HAP-1 (cell line): ENCODE data around the gene ACADVL.

Source experiments
- DNase-seq, 2 experiments: peaks; one replicate each; pipeline ENCODE4 v3.0.0-alpha.2; 2016 to 2020; ENCODE audit warnings: low spot score in 2 of 2
- H3K27me3 ChIP-seq: fragments of 250-450 bp; sonication (Bioruptor Pico); 2 replicates; pipeline ENCODE4 v1.5.1; 2020; ENCODE audit warnings: low read depth, mild to moderate bottlenecking, moderate library complexity
- H3K36me3 ChIP-seq: fragments of 250-450 bp; sonication (Bioruptor Pico); replicated peaks from 2 replicates; pipeline ENCODE4 v1.5.1; 2020; ENCODE audit warnings: mild to moderate bottlenecking
- H3K4me1 ChIP-seq: fragments of 250-450 bp; sonication (Bioruptor Pico); 2 replicates; pipeline ENCODE4 v1.5.1; 2020; ENCODE audit warnings: mild to moderate bottlenecking
- H3K4me3 ChIP-seq: fragments of 250-450 bp; sonication (Bioruptor Pico); 2 replicates; pipeline ENCODE4 v1.5.1; 2020; ENCODE audit warnings: mild to moderate bottlenecking, moderate library complexity
- H3K9me3 ChIP-seq: fragments of 250-450 bp; sonication (Bioruptor Pico); 2 replicates; pipeline ENCODE4 v1.5.1; 2020; ENCODE audit warnings: mild to moderate bottlenecking, moderate library complexity
- in situ Hi-C: fragments of 300-500 bp; cut with MboI; formaldehyde crosslinking; loops from 3 replicates; pipeline ENCODE4 v1.14.3; 2020; ENCODE audit warnings: low sequenced_read_pairs, inconsistent platforms, mixed read lengths

The ACADVL gene

DNA sequence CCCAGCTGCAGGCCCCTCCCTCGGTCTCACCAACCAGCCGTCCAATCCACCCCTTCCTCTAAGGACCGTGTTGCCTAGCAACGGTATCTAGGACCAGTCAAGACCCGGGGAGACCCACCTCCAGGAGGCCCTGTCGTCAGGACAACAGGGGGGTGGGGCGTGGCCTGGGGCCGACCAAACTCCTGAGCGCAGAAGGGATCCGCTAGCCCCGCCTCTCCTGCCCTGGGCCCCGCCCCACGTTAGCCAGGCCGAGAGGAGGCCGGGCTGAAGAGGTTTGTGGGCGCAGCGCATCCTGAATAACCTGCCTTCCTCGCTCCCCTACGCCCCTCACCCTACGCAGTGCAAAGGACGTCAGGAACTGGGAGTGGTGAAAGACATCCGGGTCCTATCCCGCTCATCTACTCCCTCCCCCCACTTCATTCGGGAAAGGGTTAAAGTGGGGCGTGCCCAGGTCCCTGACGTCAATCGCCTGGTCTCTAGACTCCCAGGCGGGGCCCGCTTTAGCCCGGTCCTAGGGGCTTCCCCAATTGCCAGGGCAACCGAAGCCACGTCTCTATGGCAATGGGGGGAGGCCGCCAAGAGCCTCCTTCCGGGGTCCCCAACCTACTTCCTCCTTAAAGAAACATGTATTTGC is 14.8 kb upstream of the ACADVL start:
- Histone ChIP-seq H3K36me3 (no peaks in the 10 kb centered on the region), H3K27me3 (no peaks in the 10 kb centered on the region), H3K4me3 (no peak overlapping the region), H3K4me1 (no peaks in the 10 kb centered on the region), H3K9me3 (no peaks in the 10 kb centered on the region)
- in situ Hi-C loops, result no loop called here
- peak in 1 of 2 experiments; percentile 58 for DNase-seq

DNA sequence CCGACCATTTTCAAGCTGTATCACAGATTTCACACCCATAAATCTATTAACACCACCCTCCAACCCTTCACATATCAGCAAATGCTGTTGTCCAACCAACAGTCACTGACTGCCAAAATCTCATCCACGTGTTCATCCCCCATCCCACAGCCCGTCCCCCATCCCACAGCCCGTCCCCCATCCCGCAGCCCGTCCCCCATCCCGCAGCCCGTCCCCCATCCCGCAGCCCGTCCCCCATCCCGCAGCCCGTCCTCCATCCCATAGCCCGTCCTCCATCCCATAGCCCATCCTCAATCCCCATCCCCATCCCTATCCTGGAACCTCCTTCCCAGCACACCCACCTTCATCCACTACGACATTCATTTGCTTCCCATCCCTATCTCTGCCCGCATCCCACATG is 14.2 kb upstream of the ACADVL start:
- Histone ChIP-seq H3K9me3 (no peaks in the 10 kb centered on the region), H3K27me3 (no peaks in the 10 kb centered on the region), H3K4me3 (no peak overlapping the region), H3K36me3 (no peaks in the 10 kb centered on the region), H3K4me1 (no peaks in the 10 kb centered on the region)
- in situ Hi-C loops, result no loop called here
- DNase-seq, result no peak

DNA sequence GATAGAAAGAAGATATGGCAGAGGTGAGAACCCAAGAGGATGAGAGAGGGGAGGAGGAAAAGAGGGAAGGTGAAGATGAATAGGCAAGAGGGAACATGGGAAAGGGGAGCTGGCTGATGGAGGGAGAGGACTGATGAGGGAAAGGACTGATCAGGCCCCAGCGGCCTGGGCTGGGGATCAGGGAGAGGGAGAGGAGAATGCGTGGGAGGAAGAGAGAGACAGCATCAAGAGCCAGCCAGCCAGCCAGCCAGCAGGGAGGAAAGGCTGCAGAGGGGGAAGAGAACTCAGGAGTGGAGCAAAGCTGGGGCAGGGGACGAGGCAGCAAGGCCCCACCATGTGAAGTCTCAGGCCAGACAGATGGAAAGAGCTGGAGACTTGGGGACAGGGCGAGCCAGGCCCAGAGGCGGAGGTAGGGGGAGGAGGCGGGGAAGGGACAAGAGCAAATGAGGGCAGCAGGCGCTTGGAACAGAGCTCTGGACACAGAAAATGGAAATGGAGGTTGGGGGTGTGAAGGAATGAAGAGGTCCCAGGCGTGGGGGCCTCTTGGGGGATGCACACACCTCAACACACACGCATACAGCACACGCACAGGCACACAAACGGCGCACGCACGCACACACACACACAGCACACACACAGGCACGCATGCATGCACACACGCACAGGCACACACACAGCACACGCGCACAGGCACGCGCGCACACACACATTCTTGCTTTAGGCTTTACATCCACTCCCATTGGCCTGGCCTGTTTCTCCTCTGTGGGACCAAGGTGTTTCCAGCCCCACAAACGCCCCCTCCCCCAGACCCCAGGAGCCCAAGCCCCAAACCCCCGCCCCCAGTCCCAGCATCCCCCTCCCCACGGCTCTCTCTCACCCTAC is 12.4 kb upstream of the ACADVL start:
- Histone ChIP-seq H3K4me3 (no peak overlapping the region), H3K4me1 (no peaks in the 10 kb centered on the region)
- no peak for DNase-seq

DNA sequence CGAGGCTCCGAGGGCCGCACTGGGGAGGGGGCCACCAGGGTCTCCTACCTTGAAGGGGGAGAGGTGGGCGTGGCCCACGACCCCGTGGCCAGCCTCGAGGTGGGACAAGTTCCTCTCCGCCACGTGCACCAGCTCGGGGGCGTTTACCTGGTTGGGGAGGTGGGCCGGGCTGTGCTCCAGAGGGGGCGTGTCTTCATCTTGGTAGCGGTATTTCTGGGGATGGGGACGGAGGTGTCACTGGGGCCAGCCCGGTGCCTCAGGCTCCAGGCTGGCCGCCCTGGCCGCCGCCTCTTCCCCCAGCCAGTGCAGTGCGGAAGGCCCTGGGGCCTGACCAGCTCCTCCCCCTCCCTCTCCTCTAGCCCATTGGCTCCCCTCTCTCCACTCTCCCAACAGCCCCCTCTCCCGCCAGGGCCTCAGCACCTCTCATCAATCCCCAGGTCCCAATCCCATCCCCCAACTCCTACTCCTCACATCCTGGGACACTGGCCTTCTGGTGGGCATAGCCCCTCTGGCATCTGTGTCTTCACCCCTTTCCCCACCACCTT is 11.6 kb upstream of the ACADVL start:
- H3K9me3 ChIP-seq, result no peaks in the 10 kb centered on the region
- in situ Hi-C loops, result no loop called here
- no peak for DNase-seq
- H3K4me3 ChIP-seq, result no peak overlapping the region
- H3K4me1 ChIP-seq, result no peaks in the 10 kb centered on the region
- H3K27me3 ChIP-seq, result no peaks in the 10 kb centered on the region
- H3K36me3 ChIP-seq, result no peaks in the 10 kb centered on the region

More for the DNA sequence above, 12.4 kb upstream of the ACADVL start:
- Histone ChIP-seq H3K27me3 (no peaks in the 10 kb centered on the region), H3K9me3 (no peaks in the 10 kb centered on the region), H3K36me3 (no peaks in the 10 kb centered on the region)
- in situ Hi-C loops, result no loop called here

DNA sequence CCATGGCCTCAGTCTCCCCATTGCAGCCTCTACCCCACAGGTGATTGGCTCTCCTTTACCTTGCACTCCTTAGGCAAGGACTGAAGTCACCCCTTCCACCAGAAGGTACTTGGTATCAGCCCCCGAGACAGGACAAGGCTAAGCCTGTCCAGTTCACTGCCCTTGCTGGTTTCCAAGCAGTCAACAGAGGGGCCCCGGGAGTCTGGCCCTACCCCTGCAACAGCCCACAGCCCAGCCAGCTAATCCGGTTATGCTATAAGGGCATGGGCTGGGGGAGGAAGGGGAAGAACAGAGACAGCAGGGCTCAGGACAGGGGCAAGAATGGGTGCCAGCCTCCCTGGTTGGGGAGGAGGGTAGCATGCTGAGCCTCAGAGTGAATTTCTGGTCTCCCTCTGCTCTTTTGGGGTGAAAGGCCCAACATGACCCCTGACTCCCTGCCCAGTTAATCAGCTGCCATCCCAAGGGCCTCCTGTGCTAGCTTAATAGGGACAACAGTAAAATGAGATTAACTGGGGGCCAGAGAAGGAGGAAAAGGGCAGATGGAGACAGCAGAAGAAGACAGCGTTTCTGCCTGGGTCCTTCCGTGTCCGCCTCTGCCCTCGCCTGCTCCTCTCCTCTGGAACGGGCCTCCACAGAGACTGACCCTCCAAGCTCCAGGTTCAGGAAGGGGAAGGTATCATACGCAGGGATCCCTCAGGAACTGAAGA is 10.8 kb upstream of the ACADVL start:
- H3K9me3 ChIP-seq, result no peaks in the 10 kb centered on the region
- no peaks in the 10 kb centered on the region for H3K36me3 ChIP-seq
- in situ Hi-C loops, result no loop called here
- H3K27me3 ChIP-seq, result no peaks in the 10 kb centered on the region
- H3K4me1 ChIP-seq, result peaks cover 3% of the 10 kb centered on the region
- H3K4me3 ChIP-seq, result no peak overlapping the region
- no peak for DNase-seq

DNA sequence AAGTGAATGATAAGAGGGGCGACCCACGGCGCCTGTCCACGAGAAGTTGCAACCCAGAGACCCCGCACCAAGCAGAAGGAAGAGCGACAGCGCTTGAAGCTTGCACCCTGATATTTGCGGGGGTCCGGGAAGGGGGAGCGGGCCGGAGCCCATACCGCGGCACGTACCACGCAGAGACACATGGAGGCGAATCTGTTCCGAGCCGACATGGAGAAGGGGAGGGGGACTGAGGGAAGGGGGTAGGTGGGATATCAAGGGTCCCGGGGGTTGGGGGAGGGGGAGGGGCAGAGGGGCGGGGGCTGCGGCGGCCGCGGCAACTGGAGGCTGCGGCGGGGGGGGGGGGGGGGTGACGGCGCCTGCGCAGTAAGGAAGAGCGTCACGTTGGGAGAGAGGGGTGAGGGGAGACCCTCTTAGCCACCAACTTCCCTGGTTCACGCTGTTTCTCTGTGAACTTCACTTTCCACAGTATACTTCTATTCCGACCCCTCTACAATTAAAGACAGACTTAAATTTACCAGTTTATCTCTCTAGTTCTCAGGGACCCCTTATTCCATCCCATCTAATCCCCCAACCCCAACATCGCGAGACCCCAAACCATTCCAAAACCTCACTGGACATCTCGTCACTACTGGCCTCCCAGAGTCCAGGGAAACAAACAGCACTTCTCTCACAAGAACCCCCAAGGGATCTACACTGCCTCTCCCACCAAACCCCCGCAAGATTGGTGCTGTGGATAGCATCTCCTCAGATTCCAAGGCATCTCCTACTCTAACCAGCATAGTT is 8.1 kb upstream of the ACADVL start:
- peaks cover 5% of the 10 kb centered on the region for H3K4me1 ChIP-seq
- no peaks in the 10 kb centered on the region for H3K9me3 ChIP-seq
- in situ Hi-C loops, result no loop called here
- H3K27me3 ChIP-seq, result no peaks in the 10 kb centered on the region
- no peak for DNase-seq
- H3K36me3 ChIP-seq, result no peaks in the 10 kb centered on the region
- no peak overlapping the region for H3K4me3 ChIP-seq

DNA sequence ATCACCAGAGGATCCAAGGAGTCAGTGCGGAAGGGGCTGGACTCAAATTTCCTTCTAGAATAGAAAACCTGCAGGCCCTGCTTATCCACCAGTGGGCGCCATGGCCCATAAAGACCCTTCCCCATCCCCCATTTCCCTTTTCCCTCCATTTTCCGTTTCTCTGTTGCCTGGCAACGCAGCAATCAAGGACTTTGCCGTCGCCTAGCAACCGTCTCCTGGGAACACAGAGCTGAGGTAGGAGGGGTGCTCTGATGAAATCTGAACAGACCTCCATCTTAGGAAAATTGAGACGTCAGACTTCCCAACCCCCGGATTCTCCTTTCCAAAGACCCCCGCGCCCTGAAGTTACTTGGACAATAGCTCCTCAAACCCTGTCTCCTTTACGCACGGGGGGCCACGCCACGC is 5.8 kb upstream of the ACADVL start:
- Histone ChIP-seq H3K27me3 (no peaks in the 10 kb centered on the region), H3K9me3 (no peaks in the 10 kb centered on the region), H3K4me1 (peaks cover 6% of the 10 kb centered on the region), H3K4me3 (peak overlapping the region; percentile 31), H3K36me3 (no peaks in the 10 kb centered on the region)
- DNase-seq, result peak; percentile 97 to 98
- in situ Hi-C loops, result no loop called here

DNA sequence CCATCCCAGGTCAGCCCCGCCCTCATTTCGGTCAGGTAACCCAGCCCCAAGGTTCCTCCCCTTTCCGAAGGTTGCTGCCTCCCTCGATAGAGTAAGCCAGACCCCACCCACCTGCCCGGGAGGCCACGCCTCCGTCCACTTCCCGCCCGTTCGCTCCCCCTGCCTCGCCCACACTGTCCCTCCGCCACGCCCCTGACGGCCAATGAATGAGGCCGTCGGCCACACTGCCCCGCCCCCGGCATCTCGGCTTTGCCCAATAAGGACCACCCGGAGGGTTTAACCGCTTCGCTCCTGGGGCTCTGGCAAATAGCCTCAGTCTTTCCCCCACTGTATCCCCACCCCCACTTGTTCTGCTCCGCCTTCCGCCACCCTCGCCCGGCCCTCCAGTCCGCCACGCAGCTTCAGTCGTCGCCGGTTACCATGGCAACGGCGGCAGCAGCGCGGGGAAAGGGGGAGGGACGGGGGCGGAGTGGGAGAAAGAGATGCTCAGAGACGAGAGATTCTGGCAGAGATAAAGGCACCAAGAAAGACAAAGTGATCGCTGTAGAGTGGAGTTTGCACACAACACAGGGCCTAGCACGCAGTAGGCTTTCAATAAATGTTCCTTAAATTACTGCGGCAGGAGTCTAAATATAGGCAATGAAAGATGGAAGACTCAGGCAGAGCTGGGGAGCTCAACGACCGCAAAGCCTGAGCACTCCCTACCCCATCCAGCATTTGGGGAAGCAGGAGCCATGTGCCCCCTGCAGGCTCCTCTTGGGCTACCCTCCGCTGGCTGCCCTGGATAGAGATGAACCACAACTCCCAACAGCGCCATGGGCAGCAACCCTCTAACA is 5.2 kb upstream of the ACADVL start:
- peak; percentile 96 to 100 for DNase-seq
- in situ Hi-C loops, result no loop called here

DNA sequence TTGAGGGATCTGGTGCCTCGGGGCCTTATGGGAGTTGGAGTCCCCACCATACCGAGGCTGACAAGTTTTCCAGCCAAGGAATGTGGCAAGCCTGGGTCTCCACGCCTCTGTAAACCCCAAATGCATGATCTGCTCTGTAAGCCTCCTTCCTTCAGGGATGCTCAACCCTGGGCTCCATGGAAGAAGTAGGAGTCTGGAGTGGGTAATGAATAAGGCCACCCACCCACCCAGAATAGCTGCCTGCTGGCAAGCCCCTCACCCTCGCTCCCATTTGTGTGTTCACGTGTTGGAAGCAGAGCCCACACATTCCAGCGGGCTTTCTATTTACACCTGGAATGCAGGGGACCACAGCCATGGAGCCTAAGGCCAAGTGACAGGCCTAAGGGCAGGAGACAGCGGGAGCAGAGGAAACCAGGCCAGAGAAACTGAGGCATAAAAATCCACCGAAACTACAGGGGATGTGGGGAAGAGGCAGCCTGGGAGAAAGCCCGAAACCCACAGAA is 4.6 kb upstream of the ACADVL start:
- H3K36me3 ChIP-seq, result peaks cover 4% of the 10 kb centered on the region
- in situ Hi-C loops, result no loop called here
- no peak overlapping the region for H3K4me3 ChIP-seq
- H3K4me1 ChIP-seq, result peaks cover 13% of the 10 kb centered on the region
- no peak for DNase-seq
- H3K9me3 ChIP-seq, result no peaks in the 10 kb centered on the region
- no peaks in the 10 kb centered on the region for H3K27me3 ChIP-seq

More for the DNA sequence above, 5.2 kb upstream of the ACADVL start:
- Histone ChIP-seq H3K4me3 (peak overlapping the region; percentile 31), H3K9me3 (no peaks in the 10 kb centered on the region), H3K27me3 (no peaks in the 10 kb centered on the region), H3K4me1 (peaks cover 12% of the 10 kb centered on the region), H3K36me3 (no peaks in the 10 kb centered on the region)

DNA sequence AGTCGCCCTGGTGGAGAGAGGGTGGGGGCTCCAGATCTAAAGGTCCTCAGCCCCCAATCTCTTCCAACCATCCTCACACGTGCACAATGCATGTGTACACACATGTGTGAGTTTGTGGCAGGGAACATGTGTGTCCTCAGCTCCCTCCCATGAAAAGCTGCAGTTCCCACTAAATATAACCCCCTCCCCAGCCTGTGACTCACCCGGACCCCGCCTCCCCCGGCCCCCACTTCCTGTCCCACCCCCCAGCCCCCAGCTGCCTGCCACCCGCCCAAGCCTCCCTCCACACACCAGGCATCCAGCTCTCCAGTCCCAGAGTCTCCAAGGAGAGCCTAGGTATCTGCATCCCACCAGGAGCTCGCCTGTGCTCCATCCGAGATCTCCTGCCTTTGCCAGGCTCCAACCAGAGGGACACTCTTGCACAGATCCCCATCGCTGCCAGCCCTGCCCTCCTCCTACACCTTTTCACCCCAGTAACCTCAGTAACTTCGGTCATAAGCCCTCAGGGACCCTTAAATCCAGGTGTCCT is 4.0 kb upstream of the ACADVL start:
- H3K4me1 ChIP-seq, result peaks cover 17% of the 10 kb centered on the region
- H3K4me3 ChIP-seq, result no peak overlapping the region
- H3K36me3 ChIP-seq, result peaks cover 8% of the 10 kb centered on the region
- DNase-seq, result no peak
- H3K9me3 ChIP-seq, result no peaks in the 10 kb centered on the region
- H3K27me3 ChIP-seq, result no peaks in the 10 kb centered on the region
- in situ Hi-C loops, result no loop called here

DNA sequence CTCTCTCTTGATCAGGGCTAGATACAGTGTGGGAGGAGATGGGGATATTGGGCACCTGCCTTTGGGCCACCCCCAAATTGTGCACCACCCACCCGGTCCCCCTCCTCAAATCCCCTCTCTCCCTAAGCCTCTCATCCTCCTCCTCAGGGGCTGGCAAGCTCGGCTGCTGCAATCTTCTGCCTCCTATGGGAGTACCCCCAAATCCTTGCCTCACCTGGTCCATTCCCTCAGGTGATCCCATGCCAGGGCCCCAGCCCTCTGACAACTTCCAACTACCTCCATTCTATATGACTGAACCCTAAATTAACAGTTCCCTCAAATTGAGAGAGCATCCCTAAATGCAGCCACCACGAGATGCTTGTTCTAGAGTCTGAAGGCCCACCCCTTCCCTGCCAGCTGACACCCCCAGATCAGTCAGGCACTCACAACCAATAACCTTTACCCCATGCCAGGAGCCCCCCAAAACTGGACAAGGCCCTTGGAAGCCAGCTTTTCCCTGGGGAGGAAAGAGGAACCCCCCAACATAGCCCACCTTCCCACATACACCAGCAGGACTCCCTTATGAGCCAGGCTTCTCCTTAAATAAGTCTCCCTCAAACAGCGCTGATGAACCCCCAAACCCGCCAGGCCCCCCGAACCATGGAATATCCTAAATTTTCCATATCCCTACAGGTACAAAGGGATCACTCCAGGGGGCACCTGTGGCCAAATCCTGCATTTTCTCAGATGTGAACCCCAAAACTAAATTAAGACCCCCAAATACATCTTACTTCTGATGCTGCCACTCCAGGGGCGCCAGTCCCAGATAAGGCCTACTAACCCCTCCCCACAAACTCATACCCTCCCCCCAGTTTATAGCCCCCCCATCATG is 3.3 kb upstream of the ACADVL start:
- Histone ChIP-seq H3K36me3 (peaks cover 15% of the 10 kb centered on the region), H3K9me3 (no peaks in the 10 kb centered on the region), H3K27me3 (no peaks in the 10 kb centered on the region), H3K4me3 (peak overlapping the region; percentile 6; the same call in 1 of the 2 replicates), H3K4me1 (peaks cover 21% of the 10 kb centered on the region)
- in situ Hi-C loops, result no loop called here
- no peak for DNase-seq
